Spinal cord (tissue), 10 donors: ENCODE data around the gene MEIOSIN. TPM values are rescaled to one million over a fixed set of nuclear protein-coding genes. Genes with fewer than 3 reads are reported as not detected.
"Not testable (repeated sequence)": the region's sequence is repeated elsewhere in the genome, so short reads cannot be mapped to it uniquely, and the experiment has no call there.

Source experiments
- DNase-seq, 6 donors: peaks; one replicate each; pipeline versions ENCODE4 v3.0.0 to v3.0.0-alpha.2; 2013 to 2015; ENCODE audit warnings: low spot score in 6 of 6, low read depth in 4 of 6
- H3K27ac ChIP-seq: one replicate; pipeline ENCODE4 v1.5.1; 2013; ENCODE audit warnings: low read depth, low read length, control low read depth
- H3K27me3 ChIP-seq: one replicate; pipeline ENCODE4 v1.6.1; 2013; ENCODE audit warnings: low read length; ENCODE audit not compliant: control insufficient read depth, insufficient read depth
- H3K36me3 ChIP-seq: one replicate; pipeline ENCODE4 v1.6.1; 2013; ENCODE audit warnings: low read length; ENCODE audit not compliant: control insufficient read depth, insufficient read depth
- H3K4me1 ChIP-seq: one replicate; pipeline ENCODE4 v1.6.1; 2013; ENCODE audit warnings: low read length; ENCODE audit not compliant: control insufficient read depth, insufficient read depth
- H3K4me3 ChIP-seq: one replicate; pipeline ENCODE4 v1.5.1; 2013; ENCODE audit warnings: low read depth, low read length, control low read depth
- H3K9me3 ChIP-seq: one replicate; pipeline ENCODE4 v1.6.1; 2013; ENCODE audit warnings: low read length; ENCODE audit not compliant: control insufficient read depth, insufficient read depth
- WGBS: methylation state at CpG from one replicate; pipeline ENCODE4 v1.1.5; 2013; ENCODE audit warnings: missing lambda C conversion rate; ENCODE audit not compliant: insufficient coverage; 5-methylcytosine and 5-hydroxymethylcytosine counted together
- long read RNA-seq, 4 donors: transcript quantifications; one replicate each; lab custom pipeline, GENCODE V29; 2026
- polyA plus RNA-seq, 2 donors: library from polyadenylated mRNA; unstranded; fragments of 120-200 nt; gene quantifications; one replicate each; pipeline ENCODE4 v1.2.1, GENCODE V29; 2013; ENCODE audit not compliant: insufficient read length in 2 of 2
- total RNA-seq, 2 donors: library from RNA; depleted of rRNA in 1 of 2; stranded (reverse); fragments of 120-200 nt in 1 of 2; fragments of >200 nt in 1 of 2; gene quantifications; one replicate each; pipeline versions ENCODE4 v1.2.3 to v1.2.4, GENCODE V29; 2013 to 2014
- donor health status: healthy.

Gene MEIOSIN
- total RNA-seq (not detected), polyA plus RNA-seq (not detected)
- long read RNA-seq, donor 1 = 0 reads
- long read RNA-seq, donor 2 = 0 reads
- long read RNA-seq, donor 3 = 0 reads
- long read RNA-seq, donor 4, partial matches to known transcripts = 0 of 5 reads
- long read RNA-seq, donor 4, other reads (novel, unspliced or antisense) = 5 of 5 reads

- Histone ChIP-seq H3K36me3 (no peaks in the 10 kb centered on the region), H3K4me1 (peaks cover 20% of the 10 kb centered on the region), H3K27me3 (no peaks in the 10 kb centered on the region), H3K4me3 (no peak within 1 kb of the TSS), H3K9me3 (no peaks in the 10 kb centered on the region), H3K27ac (no peak within 1 kb of the TSS)
- no peak for DNase-seq
- 89% methylated on average over 59 of the region's 59 CpGs for WGBS
These were observed at the start of gene MEIOSIN for GRCh38 chr19:45733160-45733810. Gene MEIOSIN, plus strand, starts transcription at chr19:45733439. Its CDS starts 1,938 bp downstream, at chr19:45735377.

- H3K9me3 ChIP-seq, H3K27ac ChIP-seq, DNase-seq, H3K4me3 ChIP-seq, H3K27me3 ChIP-seq: not testable (repeated sequence)
- Histone ChIP-seq H3K36me3 (peaks cover 57% of the 10 kb centered on the region), H3K4me1 (peaks cover 13% of the 10 kb centered on the region)
- 83% methylated on average over 5 of the region's 11 CpGs for WGBS
These were observed 48.2 kb upstream of the MEIOSIN start for GRCh38 chr19:45685045-45685444.

- H3K27ac ChIP-seq = no peak overlapping the region
- no peak overlapping the region for H3K4me3 ChIP-seq
- peaks cover 57% of the 10 kb centered on the region for H3K36me3 ChIP-seq
- peaks cover 7% of the 10 kb centered on the region for H3K4me1 ChIP-seq
- no peak for DNase-seq
- H3K27me3 ChIP-seq = no peaks in the 10 kb centered on the region
- no peaks in the 10 kb centered on the region for H3K9me3 ChIP-seq
- WGBS = 94% methylated on average over 8 of the region's 9 CpGs
These were observed 45.6 kb upstream of the MEIOSIN start for GRCh38 chr19:45687599-45687998.

GRCh38 chr19:45691516-45692186, 41.6 kb upstream of the MEIOSIN start, which contains the start of gene SNRPD2:
Gene SNRPD2, minus strand, starts transcription at chr19:45691953. Its CDS starts 65 bp downstream, at chr19:45691888.
- peak; percentile 89 to 99 (median 96) for DNase-seq
- Histone ChIP-seq H3K9me3 (no peaks in the 10 kb centered on the region), H3K27me3 (no peaks in the 10 kb centered on the region), H3K4me3 (peak within 1 kb of the TSS; percentile 69), H3K4me1 (peaks cover 18% of the 10 kb centered on the region), H3K27ac (peak within 1 kb of the TSS; percentile 98), H3K36me3 (peaks cover 40% of the 10 kb centered on the region)
- 0% methylated on average over 34 of the region's 36 CpGs for WGBS

GRCh38 chr19:45692187-45693105, 40.8 kb upstream of the MEIOSIN start, which contains the start of gene QPCTL:
Gene QPCTL, plus strand, starts transcription at chr19:45692666. Its CDS starts 38 bp downstream, at chr19:45692704.
- no peaks in the 10 kb centered on the region for H3K27me3 ChIP-seq
- under 1% methylated on average over 68 of the region's 70 CpGs for WGBS
- H3K4me3 ChIP-seq = peak within 1 kb of the TSS; percentile 69
- peak; percentile 97 to 100 (median 99) for DNase-seq
- H3K4me1 ChIP-seq = peaks cover 18% of the 10 kb centered on the region
- peak within 1 kb of the TSS; percentile 98 for H3K27ac ChIP-seq
- H3K9me3 ChIP-seq = no peaks in the 10 kb centered on the region
- H3K36me3 ChIP-seq = peaks cover 39% of the 10 kb centered on the region

- Histone ChIP-seq H3K27ac (peak overlapping the region; percentile 98), H3K4me3 (peak overlapping the region; percentile 69), H3K4me1 (peaks cover 18% of the 10 kb centered on the region), H3K36me3 (peaks cover 34% of the 10 kb centered on the region), H3K27me3 (no peaks in the 10 kb centered on the region), H3K9me3 (no peaks in the 10 kb centered on the region)
- DNase-seq = peak in 4 of 6 donors; percentile 39 to 83 (median 66)
- WGBS = 17% methylated on average over 1 of the region's 22 CpGs
These were observed 40.0 kb upstream of the MEIOSIN start for GRCh38 chr19:45693106-45693788.

- H3K9me3 ChIP-seq = no peaks in the 10 kb centered on the region
These were observed 31.6 kb upstream of the MEIOSIN start for GRCh38 chr19:45701676-45702075.

GRCh38 chr19:45705115-45705514, 28.1 kb upstream of the MEIOSIN start:
- DNase-seq = no peak
- Histone ChIP-seq H3K4me1 (no peaks in the 10 kb centered on the region), H3K36me3 (peaks cover 53% of the 10 kb centered on the region), H3K27me3 (no peaks in the 10 kb centered on the region), H3K4me3 (no peak overlapping the region), H3K27ac (no peak overlapping the region), H3K9me3 (no peaks in the 10 kb centered on the region)
- WGBS = 75% methylated on average over 8 of the region's 9 CpGs

More at GRCh38 chr19:45701676-45702075, 31.6 kb upstream of the MEIOSIN start:
- no peak for DNase-seq
- Histone ChIP-seq H3K27me3 (no peaks in the 10 kb centered on the region), H3K4me3 (no peak overlapping the region), H3K4me1 (no peaks in the 10 kb centered on the region), H3K36me3 (peaks cover 57% of the 10 kb centered on the region), H3K27ac (no peak overlapping the region)
- WGBS = 77% methylated on average over 5 of the region's 7 CpGs
